Naive thymus-derived CD4-positive, alpha-beta T cell (primary cell): ENCODE data around the gene PTPRN2. TPM values are rescaled to one million over a fixed set of nuclear protein-coding genes. Genes with fewer than 3 reads are reported as not detected.

ENCODE experiments used
- ATAC-seq: fragments of 150-1000 bp; cut with Tn5 transposase; 2 replicates; pipeline ENCODE4 v1.10.0; 2021; ENCODE audit warnings: mild to moderate bottlenecking, moderate library complexity
- CTCF ChIA-PET: fragments of 350-600 bp; sonication (Branson Sonifier 250); formaldehyde crosslinking; loops from one replicate; lab custom pipeline; 2021; ENCODE audit warnings: antibody characterized with exemption; lab: Charles Lee
- POLR2A ChIA-PET: fragments of 350-600 bp; sonication (Branson Sonifier 250); formaldehyde crosslinking; loops from one replicate; lab custom pipeline; 2021; ENCODE audit warnings: antibody characterized with exemption, inconsistent platforms; lab: Charles Lee
- DNase-seq, 9 donors: peaks; one replicate each; pipeline versions ENCODE4 v3.0.0 to v3.0.0-alpha.2; 2020 to 2022; ENCODE audit warnings: mixed read lengths in 1 of 9
- H3K27ac ChIP-seq: one replicate; pipeline ENCODE4 v1.7.0; 2013; ENCODE audit warnings: mild to moderate bottlenecking, low read depth, low read length, moderate library complexity
- H3K27me3 ChIP-seq, 2 donors: one replicate each; pipeline ENCODE4 v1.7.0; 2013; ENCODE audit warnings: low read length in 2 of 2, mild to moderate bottlenecking in 2 of 2, moderate library complexity in 2 of 2; ENCODE audit not compliant: control insufficient read depth in 2 of 2, insufficient read depth in 2 of 2
- H3K36me3 ChIP-seq, 3 experiments: 1 replicate in 2 of 3; 2 replicates in 1 of 3; pipeline ENCODE4 v1.7.0; 2013; ENCODE audit warnings: low read length in 3 of 3, mild to moderate bottlenecking in 3 of 3, moderate library complexity in 1 of 3; ENCODE audit not compliant: insufficient read depth in 3 of 3, control insufficient read depth in 2 of 3
- H3K4me1 ChIP-seq, 2 donors: one replicate each; pipeline ENCODE4 v1.7.0; 2013; ENCODE audit warnings: low read length in 2 of 2, mild to moderate bottlenecking in 2 of 2, moderate library complexity in 1 of 2; ENCODE audit not compliant: control insufficient read depth in 2 of 2, insufficient read depth in 2 of 2
- H3K4me3 ChIP-seq: 2 replicates; pipeline ENCODE4 v1.7.0; 2013; ENCODE audit warnings: mild to moderate bottlenecking, low read length
- H3K9me3 ChIP-seq, 3 experiments: 1 replicate in 2 of 3; 2 replicates in 1 of 3; pipeline ENCODE4 v1.7.0; 2013; ENCODE audit warnings: low read length in 3 of 3; ENCODE audit not compliant: control insufficient read depth in 2 of 3
- H3K27ac Mint-ChIP-seq, 9 donors: one replicate each; pipeline ENCODE4 v1.8.0; 2020 to 2022; ENCODE audit warnings: mixed read lengths in 9 of 9, mild to moderate bottlenecking in 8 of 9, moderate library complexity in 5 of 9, inconsistent platforms in 2 of 9
- H3K27me3 Mint-ChIP-seq, 5 donors: one replicate each; pipeline ENCODE4 v1.8.0; 2021 to 2022; ENCODE audit warnings: mixed read lengths in 5 of 5, mild to moderate bottlenecking in 1 of 5
- H3K36me3 Mint-ChIP-seq, 5 donors: one replicate each; pipeline ENCODE4 v1.8.0; 2020 to 2022; ENCODE audit warnings: mixed read lengths in 5 of 5, mild to moderate bottlenecking in 3 of 5, inconsistent platforms in 1 of 5
- H3K4me1 Mint-ChIP-seq, 7 donors: one replicate each; pipeline ENCODE4 v1.8.0; 2020 to 2022; ENCODE audit warnings: mixed read lengths in 7 of 7, mild to moderate bottlenecking in 3 of 7, inconsistent platforms in 1 of 7
- H3K4me3 Mint-ChIP-seq, 10 donors: one replicate each; pipeline ENCODE4 v1.8.0; 2020 to 2022; ENCODE audit warnings: mild to moderate bottlenecking in 10 of 10, mixed read lengths in 10 of 10, moderate library complexity in 6 of 10, inconsistent platforms in 2 of 10
- H3K9me3 Mint-ChIP-seq, 11 donors: one replicate each; pipeline ENCODE4 v1.8.0; 2020 to 2022; ENCODE audit warnings: mixed read lengths in 11 of 11, mild to moderate bottlenecking in 4 of 11, inconsistent platforms in 1 of 11, moderate library complexity in 1 of 11
- intact Hi-C, 2 donors: fragments of 100-400 bp; cut with micrococcal nuclease; formaldehyde crosslinking; loops; one replicate each; pipeline ENCODE4 v1.15.1; 2023
- polyA plus RNA-seq, 2 donors: library from polyadenylated mRNA; unstranded; fragments of 300-500 nt; fragmentation: Illumina TruSeq; gene quantifications; one replicate each; pipeline ENCODE4 v1.2.3, GENCODE V29; 2021
- total RNA-seq, 6 experiments: library from RNA in 5 of 6; stranded (reverse) in 5 of 6; gene quantifications; 1 replicate in 5 of 6; 2 replicates in 1 of 6; pipeline ENCODE4 v1.2.3 and lab custom pipeline; 2021 to 2026

The PTPRN2 gene
- total and polyA plus RNA-seq, 7 experiments from 2014 or later = 0.58 to 2.3 (median 1.4) TPM

- H3K9me3 Mint-ChIP-seq = peaks cover 0 to 6% (median 0%) of the 10 kb centered on the region in 11 donors
- Histone ChIP-seq H3K9me3 (no peaks in the 10 kb centered on the region), H3K27ac (no peak overlapping the region), H3K4me3 (no peak overlapping the region), H3K27me3 (no peaks in the 10 kb centered on the region), H3K4me1 (no peaks in the 10 kb centered on the region), H3K36me3 (no peaks in the 10 kb centered on the region)
- H3K4me3 Mint-ChIP-seq = no peak overlapping the region
- peaks cover 0 to 25% (median 0%) of the 10 kb centered on the region in 5 donors for H3K27me3 Mint-ChIP-seq
- ChIA-PET POLR2A (no interaction called here), CTCF (no interaction called here)
- peaks cover 0 to 5% (median 0%) of the 10 kb centered on the region in 5 donors for H3K36me3 Mint-ChIP-seq
- intact Hi-C loops = no loop called here
- H3K27ac Mint-ChIP-seq = no peak overlapping the region
- ATAC-seq = no peak
- H3K4me1 Mint-ChIP-seq = no peaks in the 10 kb centered on the region
- DNase-seq = no peak
Measured at GRCh38 chr7:158061884-158062656, 525.6 kb downstream of the PTPRN2 start.

GRCh38 chr7:158061026-158061630 lies 526.5 kb downstream of the PTPRN2 start:
- peaks cover 0 to 18% (median 0%) of the 10 kb centered on the region in 5 donors for H3K27me3 Mint-ChIP-seq

GRCh38 chr7:158060216-158060615 lies 527.4 kb downstream of the PTPRN2 start:
- ChIA-PET CTCF (no interaction called here), POLR2A (no interaction called here)
- Mint-ChIP-seq H3K4me1 (no peaks in the 10 kb centered on the region), H3K36me3 (peaks cover 0 to 5% (median 0%) of the 10 kb centered on the region in 5 donors), H3K9me3 (peaks cover 0 to 6% (median 0%) of the 10 kb centered on the region in 11 donors), H3K27me3 (peaks cover 0 to 16% (median 0%) of the 10 kb centered on the region in 5 donors), H3K27ac (no peak overlapping the region), H3K4me3 (no peak overlapping the region)
- Histone ChIP-seq H3K4me3 (no peak overlapping the region), H3K36me3 (no peaks in the 10 kb centered on the region), H3K9me3 (no peaks in the 10 kb centered on the region), H3K4me1 (no peaks in the 10 kb centered on the region), H3K27ac (no peak overlapping the region), H3K27me3 (no peaks in the 10 kb centered on the region)
- intact Hi-C loops = no loop called here
- no peak for DNase-seq
- no peak for ATAC-seq

More at GRCh38 chr7:158061026-158061630, 526.5 kb downstream of the PTPRN2 start:
- CTCF ChIA-PET = no interaction called here
- Histone ChIP-seq H3K36me3 (no peaks in the 10 kb centered on the region), H3K9me3 (no peaks in the 10 kb centered on the region), H3K4me1 (no peaks in the 10 kb centered on the region), H3K4me3 (no peak overlapping the region), H3K27me3 (no peaks in the 10 kb centered on the region), H3K27ac (no peak overlapping the region)
- DNase-seq = no peak
- Mint-ChIP-seq H3K36me3 (peaks cover 0 to 5% (median 0%) of the 10 kb centered on the region in 5 donors), H3K9me3 (peaks cover 0 to 6% (median 0%) of the 10 kb centered on the region in 11 donors), H3K27ac (no peak overlapping the region), H3K4me3 (no peak overlapping the region), H3K4me1 (no peaks in the 10 kb centered on the region)
- intact Hi-C loops = no loop called here
- ATAC-seq = no peak
- POLR2A ChIA-PET = no interaction called here

GRCh38 chr7:158057446-158057845 lies 530.2 kb downstream of the PTPRN2 start:
- ATAC-seq = no peak
- no peaks in the 10 kb centered on the region for H3K27me3 Mint-ChIP-seq
- peaks cover 0 to 6% (median 0%) of the 10 kb centered on the region in 11 donors for H3K9me3 Mint-ChIP-seq
- no peak overlapping the region for H3K4me3 ChIP-seq
- no peaks in the 10 kb centered on the region for H3K4me1 Mint-ChIP-seq
- DNase-seq = no peak
- H3K27ac ChIP-seq = no peak overlapping the region
- ChIA-PET CTCF (no interaction called here), POLR2A (no interaction called here)
- H3K9me3 ChIP-seq = no peaks in the 10 kb centered on the region
- intact Hi-C loops = no loop called here
- no peaks in the 10 kb centered on the region for H3K27me3 ChIP-seq
- H3K36me3 Mint-ChIP-seq = no peaks in the 10 kb centered on the region
- no peak overlapping the region for H3K4me3 Mint-ChIP-seq
- no peak overlapping the region for H3K27ac Mint-ChIP-seq
- H3K4me1 ChIP-seq = no peaks in the 10 kb centered on the region
- no peaks in the 10 kb centered on the region for H3K36me3 ChIP-seq

GRCh38 chr7:158056761-158057160 lies 530.9 kb downstream of the PTPRN2 start:
- H3K27me3 Mint-ChIP-seq = no peaks in the 10 kb centered on the region
- DNase-seq = no peak

GRCh38 chr7:158055726-158056510 lies 531.7 kb downstream of the PTPRN2 start:
- Mint-ChIP-seq H3K27ac (no peak overlapping the region), H3K36me3 (no peaks in the 10 kb centered on the region), H3K27me3 (no peaks in the 10 kb centered on the region), H3K9me3 (peaks cover 0 to 3% (median 0%) of the 10 kb centered on the region in 11 donors), H3K4me1 (no peaks in the 10 kb centered on the region), H3K4me3 (no peak overlapping the region)
- Histone ChIP-seq H3K27ac (no peak overlapping the region), H3K4me1 (no peaks in the 10 kb centered on the region), H3K27me3 (no peaks in the 10 kb centered on the region), H3K4me3 (no peak overlapping the region), H3K9me3 (no peaks in the 10 kb centered on the region), H3K36me3 (no peaks in the 10 kb centered on the region)
- CTCF ChIA-PET = no interaction called here
- POLR2A ChIA-PET = no interaction called here
- no peak for DNase-seq
- ATAC-seq = no peak
- intact Hi-C loops = no loop called here

More at GRCh38 chr7:158056761-158057160, 530.9 kb downstream of the PTPRN2 start:
- Histone ChIP-seq H3K9me3 (no peaks in the 10 kb centered on the region), H3K27me3 (no peaks in the 10 kb centered on the region), H3K27ac (no peak overlapping the region), H3K36me3 (no peaks in the 10 kb centered on the region), H3K4me3 (no peak overlapping the region), H3K4me1 (no peaks in the 10 kb centered on the region)
- POLR2A ChIA-PET = no interaction called here
- no peak for ATAC-seq
- peaks cover 0 to 6% (median 0%) of the 10 kb centered on the region in 11 donors for H3K9me3 Mint-ChIP-seq
- CTCF ChIA-PET = no interaction called here
- no peak overlapping the region for H3K4me3 Mint-ChIP-seq
- no peaks in the 10 kb centered on the region for H3K36me3 Mint-ChIP-seq
- no peak overlapping the region for H3K27ac Mint-ChIP-seq
- intact Hi-C loops = no loop called here
- no peaks in the 10 kb centered on the region for H3K4me1 Mint-ChIP-seq
